NB4 (cell line): ENCODE results near the gene INTS3.
"Not testable (repeated sequence)": the region's sequence is repeated elsewhere in the genome, so short reads cannot be mapped to it uniquely, and the experiment has no call there.

ENCODE experiments used
- DNase-seq: peaks from one replicate; pipeline ENCODE4 v3.0.0; 2010; ENCODE audit warnings: low read depth
- H3K4me3 ChIP-seq: one replicate; pipeline ENCODE4 v1.5.1; 2011; ENCODE audit warnings: mild to moderate bottlenecking, low read depth, low read length, moderate library complexity
- MYC ChIP-seq: IDR thresholded peaks from 2 replicates; pipeline ENCODE4 v1.6.1; 2011; ENCODE audit warnings: low read depth, low read length
- POLR2A ChIP-seq: IDR thresholded peaks from 2 replicates; pipeline ENCODE4 v1.6.1; 2011; ENCODE audit warnings: mild to moderate bottlenecking; ENCODE audit not compliant: insufficient read length; ENCODE audit errors: extremely low read depth
- TF ChIP-seq, protein P1 (sequence below): IDR thresholded peaks from 2 replicates; pipeline ENCODE4 v1.6.1; 2011; ENCODE audit warnings: low read depth, low read length
- TF ChIP-seq, protein P2 (sequence below): IDR thresholded peaks from one replicate; pipeline ENCODE4 v1.5.1; 2012; ENCODE audit warnings: low read depth, low read length

Gene INTS3

DNA sequence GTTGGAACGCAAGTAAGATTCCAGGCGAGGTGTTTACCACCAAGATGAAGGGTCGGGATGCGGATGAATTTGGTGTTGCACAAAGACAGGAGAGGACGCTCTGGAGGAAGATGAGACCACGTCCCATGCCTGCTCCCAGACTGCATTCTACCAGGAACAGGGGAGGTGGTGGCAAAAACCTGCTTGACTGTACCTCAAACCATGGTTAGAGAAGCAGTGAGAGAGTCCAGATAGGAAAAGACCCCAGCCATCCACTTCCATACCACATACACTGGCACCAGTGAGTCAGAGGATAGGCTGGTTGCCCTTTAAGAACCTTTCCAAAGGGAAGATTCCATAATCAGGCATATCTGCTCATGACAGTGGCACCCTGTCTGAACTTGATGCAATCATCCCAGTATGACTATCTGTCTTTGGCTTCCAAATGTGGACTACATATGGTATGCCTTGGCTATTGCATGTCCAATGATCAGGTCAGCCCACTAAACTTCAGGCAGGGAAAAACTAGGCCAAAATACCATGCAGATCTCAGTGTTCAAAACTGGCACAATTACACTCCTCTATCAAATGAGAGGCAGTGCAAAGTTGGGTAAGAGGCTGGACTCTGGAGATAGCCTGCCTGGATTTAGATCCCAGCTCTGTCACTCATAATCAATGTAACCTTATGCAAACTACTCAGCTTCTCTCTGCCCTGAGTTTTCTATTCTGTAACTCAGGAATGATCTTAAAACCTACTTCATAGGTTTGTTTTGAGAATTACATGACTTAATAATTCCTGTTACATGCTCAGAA, 28.7 kb upstream of the INTS3 start:
- H3K4me3 ChIP-seq: no peak overlapping the region
- TF ChIP-seq, protein P1, sequence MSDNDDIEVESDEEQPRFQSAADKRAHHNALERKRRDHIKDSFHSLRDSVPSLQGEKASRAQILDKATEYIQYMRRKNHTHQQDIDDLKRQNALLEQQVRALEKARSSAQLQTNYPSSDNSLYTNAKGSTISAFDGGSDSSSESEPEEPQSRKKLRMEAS: no peak
- DNase-seq: no peak

DNA sequence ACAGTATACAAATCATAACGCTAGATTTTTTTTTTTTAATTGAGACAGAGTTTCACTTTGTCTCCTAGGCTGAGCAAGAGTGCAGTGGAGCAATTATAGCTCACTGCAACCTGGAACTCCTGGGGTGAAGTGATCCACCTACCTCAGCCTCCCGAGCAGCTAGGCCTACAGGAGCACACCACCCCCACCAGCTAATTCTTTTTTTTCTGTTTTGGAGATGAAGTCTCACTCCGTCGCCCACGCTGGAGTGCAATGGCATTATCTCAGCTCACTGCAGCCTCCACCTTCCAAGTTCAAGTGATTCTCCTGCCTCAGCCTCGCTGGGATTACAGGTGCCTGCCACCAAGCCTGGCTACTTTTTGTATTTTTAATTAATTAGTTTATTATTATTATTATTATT, 28.1 kb upstream of the INTS3 start:
- TF ChIP-seq, protein P2, sequence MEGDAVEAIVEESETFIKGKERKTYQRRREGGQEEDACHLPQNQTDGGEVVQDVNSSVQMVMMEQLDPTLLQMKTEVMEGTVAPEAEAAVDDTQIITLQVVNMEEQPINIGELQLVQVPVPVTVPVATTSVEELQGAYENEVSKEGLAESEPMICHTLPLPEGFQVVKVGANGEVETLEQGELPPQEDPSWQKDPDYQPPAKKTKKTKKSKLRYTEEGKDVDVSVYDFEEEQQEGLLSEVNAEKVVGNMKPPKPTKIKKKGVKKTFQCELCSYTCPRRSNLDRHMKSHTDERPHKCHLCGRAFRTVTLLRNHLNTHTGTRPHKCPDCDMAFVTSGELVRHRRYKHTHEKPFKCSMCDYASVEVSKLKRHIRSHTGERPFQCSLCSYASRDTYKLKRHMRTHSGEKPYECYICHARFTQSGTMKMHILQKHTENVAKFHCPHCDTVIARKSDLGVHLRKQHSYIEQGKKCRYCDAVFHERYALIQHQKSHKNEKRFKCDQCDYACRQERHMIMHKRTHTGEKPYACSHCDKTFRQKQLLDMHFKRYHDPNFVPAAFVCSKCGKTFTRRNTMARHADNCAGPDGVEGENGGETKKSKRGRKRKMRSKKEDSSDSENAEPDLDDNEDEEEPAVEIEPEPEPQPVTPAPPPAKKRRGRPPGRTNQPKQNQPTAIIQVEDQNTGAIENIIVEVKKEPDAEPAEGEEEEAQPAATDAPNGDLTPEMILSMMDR: no peak
- TF ChIP-seq MYC (no peak), POLR2A (no peak)
- TF ChIP-seq, protein P1: no peak
- no peak for DNase-seq

DNA sequence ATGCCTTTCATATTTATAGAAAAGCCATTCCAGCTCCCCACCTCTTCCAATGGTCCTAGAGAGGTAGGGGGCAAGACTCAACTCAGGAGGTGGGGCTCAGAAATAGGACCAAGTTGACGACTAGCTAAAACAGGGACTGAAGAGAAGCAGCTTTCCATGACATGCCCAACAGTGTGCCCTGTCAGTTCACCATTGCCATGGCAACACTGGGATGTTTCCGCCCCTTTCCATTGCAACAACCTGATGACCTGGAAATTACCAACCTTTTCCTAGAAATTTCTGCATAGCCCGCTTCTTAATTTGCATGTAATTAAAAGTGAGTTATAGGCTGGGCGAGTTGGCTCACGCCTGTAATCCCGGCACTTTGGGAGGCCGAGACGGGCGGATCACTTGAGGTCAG, 22.4 kb upstream of the INTS3 start:
- H3K4me3 ChIP-seq: no peak overlapping the region
- DNase-seq: no peak
- TF ChIP-seq, protein P1: no peak
- TF ChIP-seq, protein P2: no peak

More for the DNA sequence above, 28.1 kb upstream of the INTS3 start:
- no peak overlapping the region for H3K4me3 ChIP-seq

DNA sequence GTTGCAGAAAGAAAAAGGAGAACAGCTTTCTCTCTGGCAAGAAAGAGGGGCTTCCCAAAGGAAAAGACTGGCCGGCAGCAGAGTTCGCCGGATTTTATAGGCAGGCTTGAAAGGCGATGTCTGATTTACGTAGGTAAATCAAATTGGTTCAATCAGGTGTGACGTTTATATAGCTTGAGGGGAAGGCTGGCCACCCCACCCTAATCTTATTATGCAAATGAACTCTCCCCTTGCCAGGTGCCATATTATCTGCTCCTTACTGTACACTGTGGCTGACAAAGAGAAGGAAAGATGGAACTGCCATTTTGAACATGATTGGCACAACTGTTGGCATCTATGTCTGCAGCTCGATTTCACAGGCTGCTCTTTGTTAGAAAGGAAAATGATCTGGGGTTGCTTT, 16.8 kb upstream of the INTS3 start:
- no peak overlapping the region for H3K4me3 ChIP-seq
- no peak for DNase-seq
- TF ChIP-seq, protein P1: no peak
- TF ChIP-seq POLR2A (no peak), MYC (no peak)
- TF ChIP-seq, protein P2: no peak

DNA sequence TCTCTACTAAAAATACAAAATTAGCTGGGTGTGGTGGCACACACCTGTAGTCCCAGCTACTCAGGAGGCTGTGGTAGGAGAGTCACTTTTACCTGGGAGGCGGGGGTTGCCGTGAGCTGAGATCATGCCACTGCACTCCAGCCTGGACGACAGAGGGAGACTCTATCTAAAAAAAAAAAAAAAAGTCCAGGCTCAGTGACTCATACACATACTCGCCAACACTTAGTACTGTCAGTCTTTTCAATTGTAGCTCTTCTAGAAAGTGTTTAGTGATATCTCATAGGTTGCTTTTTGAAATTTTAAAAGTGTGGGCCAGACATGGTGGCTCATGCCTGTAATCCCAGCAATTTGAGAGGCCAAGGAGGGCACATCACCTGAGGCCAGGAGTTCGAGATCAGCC, 11.6 kb upstream of the INTS3 start:
- not testable (repeated sequence) for DNase-seq, H3K4me3 ChIP-seq

DNA sequence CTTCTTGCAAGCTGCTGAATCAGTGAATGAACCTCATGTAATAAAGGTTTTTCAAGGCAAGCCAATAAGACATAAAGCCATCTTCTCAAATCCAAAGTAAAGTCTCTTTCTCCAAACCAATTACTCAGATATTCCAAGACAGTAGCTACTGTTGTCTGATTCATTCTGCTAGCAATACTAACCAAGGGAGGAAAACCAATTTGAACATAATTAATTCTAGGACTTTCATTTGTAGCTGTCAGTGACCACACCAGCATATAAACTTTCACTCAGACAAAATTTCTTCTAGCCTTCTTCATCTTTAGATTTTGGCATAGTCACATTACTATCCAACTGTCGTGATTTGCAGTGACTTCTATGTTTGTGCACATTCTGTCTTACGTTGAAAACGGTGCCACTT, 10.5 kb upstream of the INTS3 start:
- DNase-seq: no peak
- no peak overlapping the region for H3K4me3 ChIP-seq
- TF ChIP-seq, protein P2: no peak
- TF ChIP-seq POLR2A: no peak
- TF ChIP-seq MYC: no peak
- TF ChIP-seq, protein P1: no peak

DNA sequence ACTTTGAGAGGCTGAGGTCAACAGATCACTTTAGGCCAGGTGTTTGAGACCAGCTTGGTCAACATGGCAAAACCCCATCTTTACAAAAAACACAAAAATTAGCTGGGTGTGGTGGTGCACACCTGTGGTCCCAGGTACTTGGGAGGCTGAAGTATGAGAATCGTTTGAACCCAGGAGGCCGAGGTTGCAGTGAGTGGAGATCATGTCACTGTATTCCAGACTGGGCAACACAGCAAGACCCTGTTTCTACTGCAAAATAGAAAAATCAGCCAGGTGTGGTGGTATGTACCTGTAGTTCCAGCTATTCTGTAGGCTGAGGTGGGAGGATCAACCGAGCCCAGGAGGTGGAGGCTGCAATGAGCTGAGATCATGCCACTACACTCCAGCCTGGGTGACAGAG, 4.2 kb upstream of the INTS3 start:
- DNase-seq: no peak
- no peak overlapping the region for H3K4me3 ChIP-seq
- TF ChIP-seq POLR2A (no peak), MYC (no peak)
- TF ChIP-seq, protein P2: no peak
- TF ChIP-seq, protein P1: no peak

DNA sequence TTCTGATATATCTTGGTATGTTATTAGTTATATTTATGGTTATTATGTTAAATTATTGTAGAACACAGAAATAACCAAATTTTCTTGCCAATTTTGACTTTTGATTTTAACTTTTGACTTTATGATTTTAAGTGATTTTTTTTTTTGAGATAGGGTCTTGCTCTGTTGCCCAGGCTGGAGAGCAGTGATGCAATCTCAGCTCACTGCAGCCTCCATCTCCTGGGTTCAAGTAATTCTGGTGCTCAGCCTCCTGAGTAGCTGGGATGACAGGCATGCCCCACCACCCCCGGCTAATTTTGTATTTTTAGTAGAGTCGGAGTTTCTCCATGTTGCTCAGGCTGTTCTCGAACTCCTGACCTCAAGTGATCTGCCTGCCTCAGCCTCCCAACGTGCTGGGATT, 3.2 kb upstream of the INTS3 start:
- not testable (repeated sequence) for DNase-seq, H3K4me3 ChIP-seq
